Smooth muscle cell (in vitro differentiated cells): ENCODE measurements around the gene WARS2. TPM values are rescaled to one million over a fixed set of nuclear protein-coding genes. Genes with fewer than 3 reads are reported as not detected.

Experiments
- DNase-seq: peaks from one replicate; lab custom pipeline; 2025; ENCODE audit not compliant: unreplicated experiment; lab: John Stamatoyannopoulos, UW
- H2AFZ ChIP-seq: fragments of 200-600 bp; sonication (generic); 2 replicates; pipeline ENCODE4 v1.6.0; 2016; ENCODE audit warnings: antibody characterized with exemption, low read depth, mild to moderate bottlenecking
- H3F3A ChIP-seq: fragments of 200-600 bp; sonication (generic); 2 replicates; pipeline ENCODE4 v1.6.0; 2017; ENCODE audit warnings: antibody characterized with exemption, low read depth
- H3K27ac ChIP-seq: fragments of 200-600 bp; sonication (generic); 2 replicates; pipeline ENCODE4 v1.5.1; 2016; ENCODE audit warnings: low read depth, mild to moderate bottlenecking
- H3K27me3 ChIP-seq: fragments of 200-600 bp; sonication (generic); 2 replicates; pipeline ENCODE4 v1.6.1; 2016; ENCODE audit warnings: low read depth, mild to moderate bottlenecking
- H3K36me3 ChIP-seq: fragments of 200-600 bp; sonication (generic); 2 replicates; pipeline ENCODE4 v1.5.1; 2016; ENCODE audit warnings: low read depth
- H3K4me1 ChIP-seq: fragments of 200-600 bp; sonication (generic); 2 replicates; pipeline ENCODE4 v1.5.1; 2016; ENCODE audit warnings: low read depth
- H3K4me2 ChIP-seq: fragments of 200-600 bp; sonication (generic); 2 replicates; pipeline ENCODE4 v1.6.0; 2016; ENCODE audit warnings: mild to moderate bottlenecking
- H3K4me3 ChIP-seq: fragments of 200-600 bp; sonication (generic); 2 replicates; pipeline ENCODE4 v1.5.1; 2016; ENCODE audit warnings: mild to moderate bottlenecking
- H3K79me2 ChIP-seq: fragments of 200-600 bp; sonication (generic); 2 replicates; pipeline ENCODE4 v1.6.0; 2016; ENCODE audit warnings: low read depth, mild to moderate bottlenecking
- H3K9ac ChIP-seq: fragments of 200-600 bp; sonication (generic); 2 replicates; pipeline ENCODE4 v1.6.0; 2016; ENCODE audit warnings: low read depth
- H3K9me3 ChIP-seq: fragments of 200-600 bp; sonication (generic); replicated peaks from 2 replicates; pipeline ENCODE4 v1.5.1; 2016; ENCODE audit warnings: low read depth
- H4K20me1 ChIP-seq: fragments of 200-600 bp; sonication (generic); 2 replicates; pipeline ENCODE4 v1.6.0; 2016; ENCODE audit warnings: low read depth
- CTCF ChIP-seq: fragments of 200-600 bp; sonication (generic); IDR thresholded peaks from 2 replicates; pipeline ENCODE4 v1.5.1; 2017; ENCODE audit warnings: borderline replicate concordance, mild to moderate bottlenecking, antibody characterized with exemption; ENCODE audit not compliant: insufficient read depth, poor library complexity, severe bottlenecking
- WGBS: methylation state at CpG from one replicate; pipeline ENCODE4 v1.1.7; 2016; ENCODE audit warnings: low lambda C conversion rate; 5-methylcytosine and 5-hydroxymethylcytosine counted together
- polyA plus RNA-seq: library from polyadenylated mRNA; unstranded; fragments of >200 nt; fragmentation: Nextera tagmentation; extraction: Ambion mirVana; gene quantifications from 2 replicates; pipeline ENCODE4 v1.2.1, GENCODE V29; 2016
- total RNA-seq: library from RNA; depleted of rRNA; stranded (reverse); fragments of >200 nt; gene quantifications from 2 replicates; pipeline ENCODE4 v1.2.3, GENCODE V29; 2014

Gene WARS2
- total and polyA plus RNA-seq, 2 experiments from 2014 or later = 5.9 to 9.6 TPM

DNA sequence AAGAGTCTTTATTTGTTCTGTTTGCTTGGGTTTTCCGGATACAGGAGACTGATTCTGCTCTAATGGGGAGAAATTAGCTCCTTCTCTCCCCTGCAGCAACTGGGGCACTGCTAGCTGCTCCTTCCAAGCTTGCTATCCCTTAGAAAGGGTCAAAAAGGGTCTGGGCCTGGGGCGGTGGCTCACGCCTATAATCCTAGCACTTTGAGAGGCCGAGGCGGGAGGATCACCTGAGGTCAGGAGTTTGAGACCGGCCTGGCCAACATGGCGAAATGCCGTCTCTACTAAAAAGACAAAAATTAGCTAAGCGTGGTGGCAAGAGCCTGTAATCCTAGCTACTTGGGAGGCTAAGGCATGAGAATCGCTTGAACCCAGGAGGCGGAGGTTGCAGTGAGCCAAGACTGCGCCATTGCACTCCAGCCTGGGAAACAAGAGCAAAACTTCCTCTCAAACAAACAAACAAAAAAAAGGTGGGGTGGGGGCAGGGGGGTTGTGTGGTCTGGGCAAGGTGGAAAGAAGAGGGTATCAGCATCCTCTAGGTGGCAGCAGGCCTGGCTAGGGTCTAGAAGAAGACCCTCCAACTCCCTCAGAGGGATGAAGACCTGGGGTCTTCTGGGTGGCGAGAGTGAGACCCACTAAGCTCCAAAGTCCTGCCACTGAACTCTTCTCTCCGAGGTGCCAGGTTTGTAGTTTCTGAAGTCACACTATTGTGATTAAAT lies 136.9 kb downstream of the WARS2 start:
- Histone ChIP-seq H3K9me3 (no peaks in the 10 kb centered on the region), H3K4me2 (no peak overlapping the region), H3F3A (no peaks in the 10 kb centered on the region), H3K27ac (no peak overlapping the region), H3K9ac (no peak overlapping the region), H3K4me3 (no peak overlapping the region), H3K79me2 (no peaks in the 10 kb centered on the region), H2AFZ (no peak overlapping the region), H3K36me3 (no peaks in the 10 kb centered on the region), H4K20me1 (no peaks in the 10 kb centered on the region), H3K4me1 (no peaks in the 10 kb centered on the region), H3K27me3 (peaks cover 91% of the 10 kb centered on the region)
- DNase-seq = no peak
- no peak for TF ChIP-seq CTCF
- WGBS = 86% methylated on average over 14 of the region's 14 CpGs

- Histone ChIP-seq H4K20me1 (no peaks in the 10 kb centered on the region), H3K4me2 (peak overlapping the region; percentile 77), H2AFZ (peak overlapping the region; percentile 16), H3K9ac (no peak overlapping the region), H3K27ac (no peak overlapping the region), H3K27me3 (peaks cover 94% of the 10 kb centered on the region), H3K9me3 (no peaks in the 10 kb centered on the region), H3K79me2 (no peaks in the 10 kb centered on the region), H3K4me1 (no peaks in the 10 kb centered on the region), H3K4me3 (no peak overlapping the region), H3K36me3 (no peaks in the 10 kb centered on the region), H3F3A (no peaks in the 10 kb centered on the region)
- no peak for TF ChIP-seq CTCF
- 29% methylated on average over 16 of the region's 16 CpGs for WGBS
- no peak for DNase-seq
Measured at GRCh38 chr1:119002028-119002686, 138.3 kb downstream of the WARS2 start.

- Histone ChIP-seq H3K79me2 (no peaks in the 10 kb centered on the region), H3K27me3 (peaks cover 94% of the 10 kb centered on the region), H3F3A (no peaks in the 10 kb centered on the region), H3K9me3 (no peaks in the 10 kb centered on the region), H3K27ac (no peak overlapping the region), H3K4me2 (peak overlapping the region; percentile 77), H3K9ac (no peak overlapping the region), H2AFZ (peak overlapping the region; percentile 16), H4K20me1 (no peaks in the 10 kb centered on the region), H3K4me1 (no peaks in the 10 kb centered on the region), H3K36me3 (no peaks in the 10 kb centered on the region), H3K4me3 (peak overlapping the region; percentile 39)
- DNase-seq = no peak
- 14% methylated on average over 46 of the region's 49 CpGs for WGBS
- TF ChIP-seq CTCF = no peak
Measured at GRCh38 chr1:119001181-119002027, 139.0 kb downstream of the WARS2 start.
